Measurements from ENCODE around the gene ZNRD2.

ZNRD2 gene

GRCh38 chr11:65606876-65607613 is 36.8 kb downstream of the ZNRD2 start:
- DNase-seq = peak; percentile 41 to 98 (median 92)

- no peak for DNase-seq
Measured at GRCh38 chr11:65607614-65608426, 37.5 kb downstream of the ZNRD2 start.

GRCh38 chr11:65609229-65609628 is 39.0 kb downstream of the ZNRD2 start:
- DNase-seq = no peak

GRCh38 chr11:65609665-65610064 is 39.4 kb downstream of the ZNRD2 start:
- no peak for DNase-seq

GRCh38 chr11:65610404-65610803 is 40.1 kb downstream of the ZNRD2 start:
- peak in 2 of 56 donors; percentile 24 to 26 for DNase-seq

- peak; percentile 31 to 90 (median 75) for DNase-seq
Measured at GRCh38 chr11:65611028-65611757, 40.9 kb downstream of the ZNRD2 start.

GRCh38 chr11:65611758-65612603 is 41.7 kb downstream of the ZNRD2 start:
- peak in 2 of 56 donors; percentile 29 to 45 for DNase-seq

- no peak for DNase-seq
Measured at GRCh38 chr11:65612691-65613090, 42.4 kb downstream of the ZNRD2 start.

- peak in 6 of 56 donors; percentile 35 to 52 (median 48) for DNase-seq
Measured at GRCh38 chr11:65613091-65613928, 43.0 kb downstream of the ZNRD2 start.

GRCh38 chr11:65615229-65615949 is 45.1 kb downstream of the ZNRD2 start, which contains the start of gene PCNX3:
Gene PCNX3, plus strand, starts transcription at chr11:65615776. Its CDS starts 536 bp downstream, at chr11:65616312.
- peak; percentile 99 to 100 (median 100) for DNase-seq

- DNase-seq = peak in 1 of 56 donors; percentile 49
Measured at GRCh38 chr11:65615950-65616574, 45.8 kb downstream of the ZNRD2 start.

GRCh38 chr11:65616575-65617001 is 46.3 kb downstream of the ZNRD2 start:
- DNase-seq = no peak

GRCh38 chr11:65617136-65617850 is 47.0 kb downstream of the ZNRD2 start:
- no peak for DNase-seq

- DNase-seq = no peak
Measured at GRCh38 chr11:65617990-65618751, 47.9 kb downstream of the ZNRD2 start.

- DNase-seq = no peak
Measured at GRCh38 chr11:65618763-65619162, 48.5 kb downstream of the ZNRD2 start.

- no peak for DNase-seq
Measured at GRCh38 chr11:65619281-65619928, 49.1 kb downstream of the ZNRD2 start.

Data from amygdala (tissue), 56 donors.